GM04504 (cell line): ENCODE data around the gene SFTPB.
"Not testable (repeated sequence)": the region's sequence is repeated elsewhere in the genome, so short reads cannot be mapped to it uniquely, and the experiment has no call there.

Experiments
- DNase-seq: peaks from one replicate; pipeline ENCODE4 v3.0.0-alpha.2; 2012; ENCODE audit warnings: low read depth

The SFTPB gene

GRCh38 chr2:85668009-85668856 is at the start of gene SFTPB:
Gene SFTPB (minus strand): TSS chr2:85668199. CDS start chr2:85668183, 16 bp downstream.
- DNase-seq = no peak

- DNase-seq = peak; percentile 80
These were observed 49.5 kb upstream of the SFTPB start for GRCh38 chr2:85717308-85718008.

GRCh38 chr2:85716346-85716914 is 48.4 kb upstream of the SFTPB start:
- no peak for DNase-seq

- DNase-seq = no peak
These were observed 46.8 kb upstream of the SFTPB start for GRCh38 chr2:85714841-85715240.

GRCh38 chr2:85714421-85714820 is 46.4 kb upstream of the SFTPB start:
- not testable (repeated sequence) for DNase-seq

- no peak for DNase-seq
These were observed 45.8 kb upstream of the SFTPB start for GRCh38 chr2:85713836-85714235.

- DNase-seq = no peak
These were observed 45.0 kb upstream of the SFTPB start for GRCh38 chr2:85712849-85713612.

- DNase-seq = no peak
These were observed 44.3 kb upstream of the SFTPB start for GRCh38 chr2:85712336-85712735.

GRCh38 chr2:85711578-85712060 is 43.6 kb upstream of the SFTPB start:
- DNase-seq = no peak

- no peak for DNase-seq
These were observed 42.9 kb upstream of the SFTPB start for GRCh38 chr2:85710687-85711577.

- no peak for DNase-seq
These were observed 41.4 kb upstream of the SFTPB start for GRCh38 chr2:85709401-85709811.

- DNase-seq = no peak
These were observed 40.6 kb upstream of the SFTPB start for GRCh38 chr2:85708641-85709040.

- DNase-seq = peak; percentile 72
These were observed 39.3 kb upstream of the SFTPB start for GRCh38 chr2:85707304-85707703.

GRCh38 chr2:85706599-85707296 is 38.7 kb upstream of the SFTPB start:
- no peak for DNase-seq

GRCh38 chr2:85706063-85706462 is 38.1 kb upstream of the SFTPB start:
- DNase-seq = no peak

GRCh38 chr2:85705680-85706039 is 37.7 kb upstream of the SFTPB start:
- peak; percentile 79 for DNase-seq

- no peak for DNase-seq
These were observed 37.0 kb upstream of the SFTPB start for GRCh38 chr2:85704800-85705679.

- DNase-seq = no peak
These were observed 36.0 kb upstream of the SFTPB start for GRCh38 chr2:85704038-85704437.

- no peak for DNase-seq
These were observed 35.3 kb upstream of the SFTPB start for GRCh38 chr2:85703329-85703728.
